Activated CD4-positive, alpha-beta T cell treated with anti-CD3 and anti-CD28 coated beads, Interleukin-2, amount 50 U/mL, for 24 hours (primary cell): ENCODE measurements around the gene EPHA10.

Experiments used
- DNase-seq, 2 donors: peaks; one replicate each; pipeline ENCODE4 v3.0.0-alpha.2; 2020; ENCODE audit warnings: low read depth in 1 of 2, low spot score in 1 of 2

EPHA10 gene

GRCh38 chr1:37676281-37677142 is 88.4 kb downstream of the EPHA10 start:
- DNase-seq = no peak

DNA sequence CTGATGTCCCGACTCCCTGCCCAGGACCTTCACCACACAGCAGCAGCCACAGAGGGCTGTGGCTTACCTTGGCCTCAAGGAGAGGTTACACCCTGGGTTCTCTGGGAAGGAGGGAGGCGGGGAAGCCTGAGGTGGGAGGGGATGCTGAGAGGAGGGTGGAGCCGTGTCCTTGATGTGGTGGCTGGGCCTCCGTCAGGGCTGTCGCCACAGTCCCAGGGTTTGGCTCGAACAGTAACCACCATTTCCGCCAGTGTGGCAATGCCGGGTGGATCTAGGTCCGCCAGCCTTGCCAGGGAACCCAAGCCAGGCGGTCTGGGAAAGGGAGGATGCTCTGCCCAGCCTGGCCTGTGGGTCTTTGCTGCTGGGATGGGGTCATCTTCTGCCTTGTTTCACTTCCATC is 91.0 kb downstream of the EPHA10 start:
- DNase-seq = peak in 1 of 2 donors; percentile 46

DNA sequence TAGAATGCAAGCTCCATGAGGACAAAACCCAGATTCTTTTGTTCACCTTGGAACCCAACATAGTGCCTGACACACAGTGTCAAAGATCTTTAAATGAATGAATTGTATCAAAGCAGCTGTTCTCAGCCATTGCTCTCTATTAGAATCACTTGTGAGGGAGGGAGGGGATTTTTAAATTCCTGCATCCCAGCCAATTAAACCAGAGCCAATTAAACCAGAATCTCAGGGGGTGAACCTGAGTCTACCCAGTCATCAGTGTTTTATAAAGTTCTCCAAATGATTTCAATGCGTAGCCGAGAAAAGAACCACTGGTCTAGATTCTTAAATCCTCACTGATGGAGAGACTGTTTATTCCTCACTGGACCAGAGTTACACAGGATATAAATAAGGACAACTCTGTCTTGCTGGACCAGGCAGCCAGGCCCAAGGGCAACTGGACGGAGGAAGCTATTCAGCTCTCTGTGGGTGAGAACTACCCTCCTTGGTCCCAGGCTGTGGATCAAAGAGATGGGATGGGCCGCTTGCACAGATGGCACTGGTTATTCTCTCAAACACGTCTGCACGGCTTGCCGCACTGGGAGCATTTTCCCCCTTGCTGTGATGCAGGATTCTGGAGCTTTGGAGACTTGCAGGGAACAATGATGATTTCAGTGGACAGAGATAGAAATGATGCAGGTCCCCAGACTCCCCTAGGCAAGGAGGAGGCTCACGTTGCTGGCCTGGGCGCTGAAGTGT is 92.6 kb downstream of the EPHA10 start:
- no peak for DNase-seq

DNA sequence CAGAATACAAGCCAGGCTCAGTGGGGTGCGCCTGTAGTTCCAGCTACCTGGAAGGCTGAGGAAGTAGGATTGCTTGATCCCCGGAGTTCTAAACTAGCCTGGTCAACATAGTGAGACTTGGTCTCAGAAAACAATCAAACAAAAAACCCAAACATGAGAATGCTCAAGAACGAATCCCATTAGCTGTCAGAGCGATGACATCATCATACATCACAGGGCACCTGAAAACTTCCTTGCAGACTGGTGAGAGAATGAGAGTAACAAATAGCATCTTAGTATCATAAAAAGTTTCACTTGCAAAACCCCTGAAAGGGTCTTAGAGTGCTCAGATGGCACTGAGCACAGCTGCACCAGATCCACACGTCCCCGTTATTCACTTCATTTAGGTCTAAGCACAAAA is 93.7 kb downstream of the EPHA10 start:
- DNase-seq = no peak

DNA sequence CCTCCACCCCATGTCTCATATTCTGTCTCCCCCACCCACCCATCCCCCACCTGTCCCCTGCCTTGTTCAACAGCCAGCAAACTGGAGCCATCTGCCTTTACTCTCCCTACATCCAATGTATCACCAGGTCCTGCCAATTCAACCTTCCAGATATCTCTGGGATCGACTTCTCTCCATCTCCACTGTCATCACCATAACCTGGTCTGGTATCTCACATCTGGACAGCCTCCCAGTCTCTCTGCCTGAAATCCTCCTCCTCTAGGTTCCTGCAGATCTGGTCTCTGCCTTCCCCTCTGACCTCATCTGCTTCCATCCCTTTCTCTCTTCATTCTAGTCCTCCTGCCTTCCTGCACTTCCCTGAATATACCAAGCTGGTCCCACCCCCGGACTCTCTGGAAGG is 94.8 kb downstream of the EPHA10 start:
- DNase-seq = no peak

- no peak for DNase-seq
Observed at GRCh38 chr1:37667023-37667671, 97.8 kb downstream of the EPHA10 start.

- no peak for DNase-seq
Observed at GRCh38 chr1:37666241-37666867, 98.6 kb downstream of the EPHA10 start.
